ENCODE measurements around the gene WDR37.

Gene WDR37

DNA sequence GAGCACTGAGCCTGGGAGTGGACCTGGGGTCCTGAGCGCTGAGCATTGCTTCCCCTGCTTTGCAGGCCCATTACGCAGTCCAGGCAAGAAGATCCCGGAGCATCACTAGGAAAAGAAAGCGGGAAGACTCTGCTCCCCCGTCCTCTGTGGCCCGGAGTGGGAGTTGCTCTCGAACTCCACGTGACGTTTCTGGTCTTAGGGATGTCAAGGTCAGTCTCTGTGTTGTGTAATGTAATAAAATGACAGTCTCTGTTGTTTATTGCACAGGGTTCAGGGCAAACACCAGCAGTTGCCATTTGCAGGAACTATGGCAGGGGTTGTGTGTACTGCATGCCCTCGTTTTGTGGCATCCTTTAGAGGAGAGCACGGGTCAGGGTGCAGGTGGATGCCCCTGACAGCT is 40.5 kb upstream of the WDR37 start:
- FAIRE-seq (no peak), DNase-seq (ENCODE audit: insufficient read length, low spot score) (no peak)
- TF ChIP-seq, protein P1, sequence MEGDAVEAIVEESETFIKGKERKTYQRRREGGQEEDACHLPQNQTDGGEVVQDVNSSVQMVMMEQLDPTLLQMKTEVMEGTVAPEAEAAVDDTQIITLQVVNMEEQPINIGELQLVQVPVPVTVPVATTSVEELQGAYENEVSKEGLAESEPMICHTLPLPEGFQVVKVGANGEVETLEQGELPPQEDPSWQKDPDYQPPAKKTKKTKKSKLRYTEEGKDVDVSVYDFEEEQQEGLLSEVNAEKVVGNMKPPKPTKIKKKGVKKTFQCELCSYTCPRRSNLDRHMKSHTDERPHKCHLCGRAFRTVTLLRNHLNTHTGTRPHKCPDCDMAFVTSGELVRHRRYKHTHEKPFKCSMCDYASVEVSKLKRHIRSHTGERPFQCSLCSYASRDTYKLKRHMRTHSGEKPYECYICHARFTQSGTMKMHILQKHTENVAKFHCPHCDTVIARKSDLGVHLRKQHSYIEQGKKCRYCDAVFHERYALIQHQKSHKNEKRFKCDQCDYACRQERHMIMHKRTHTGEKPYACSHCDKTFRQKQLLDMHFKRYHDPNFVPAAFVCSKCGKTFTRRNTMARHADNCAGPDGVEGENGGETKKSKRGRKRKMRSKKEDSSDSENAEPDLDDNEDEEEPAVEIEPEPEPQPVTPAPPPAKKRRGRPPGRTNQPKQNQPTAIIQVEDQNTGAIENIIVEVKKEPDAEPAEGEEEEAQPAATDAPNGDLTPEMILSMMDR (IDR thresholded peaks at IDR 0.05; ENCODE audit: insufficient read depth, missing control alignments): no peak

DNA sequence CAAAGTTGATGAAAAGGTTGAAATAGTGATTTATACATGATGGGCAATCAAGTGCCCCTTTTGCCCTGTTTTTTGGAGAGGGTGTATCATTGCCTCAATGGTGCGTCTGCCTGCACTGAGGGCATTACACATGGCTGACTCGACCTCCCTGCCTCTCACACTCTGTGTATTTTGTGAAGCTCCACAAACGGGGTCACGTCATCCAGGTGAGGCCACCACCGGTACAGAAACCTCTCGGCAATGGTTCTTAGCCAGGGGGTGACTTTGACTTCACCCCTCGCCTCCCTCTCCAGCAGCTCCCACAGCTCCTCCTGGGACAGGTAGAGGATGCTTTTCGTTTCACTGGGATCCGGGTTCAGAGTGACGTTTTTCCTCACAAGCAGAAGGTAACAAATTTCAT is 36.8 kb upstream of the WDR37 start:
- DNase-seq (ENCODE audit: insufficient read length, low spot score): no peak
- no peak for FAIRE-seq
- TF ChIP-seq, protein P1 (IDR thresholded peaks at IDR 0.05; ENCODE audit: insufficient read depth, missing control alignments): no peak

DNA sequence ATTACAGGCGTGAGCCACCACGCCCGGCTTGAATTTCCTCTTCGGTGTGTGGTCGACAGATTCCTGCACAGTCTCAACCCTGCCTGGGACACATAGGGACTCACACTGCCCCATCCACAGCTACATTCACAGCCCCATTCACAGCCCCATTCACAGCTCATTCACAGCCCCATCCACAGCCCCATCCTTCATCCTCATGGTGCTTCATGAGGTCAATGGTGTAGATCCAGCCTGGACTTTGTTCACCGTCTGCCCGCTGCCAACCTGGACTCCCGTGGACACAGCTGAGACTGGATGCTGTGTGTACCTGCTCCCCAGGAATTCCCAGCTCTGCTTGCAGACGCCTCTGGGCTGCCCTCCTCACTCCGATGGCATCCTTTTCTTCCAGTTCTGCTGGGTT is 35.7 kb upstream of the WDR37 start:
- TF ChIP-seq, protein P1 (IDR thresholded peaks at IDR 0.05; ENCODE audit: insufficient read depth, missing control alignments): no peak

DNA sequence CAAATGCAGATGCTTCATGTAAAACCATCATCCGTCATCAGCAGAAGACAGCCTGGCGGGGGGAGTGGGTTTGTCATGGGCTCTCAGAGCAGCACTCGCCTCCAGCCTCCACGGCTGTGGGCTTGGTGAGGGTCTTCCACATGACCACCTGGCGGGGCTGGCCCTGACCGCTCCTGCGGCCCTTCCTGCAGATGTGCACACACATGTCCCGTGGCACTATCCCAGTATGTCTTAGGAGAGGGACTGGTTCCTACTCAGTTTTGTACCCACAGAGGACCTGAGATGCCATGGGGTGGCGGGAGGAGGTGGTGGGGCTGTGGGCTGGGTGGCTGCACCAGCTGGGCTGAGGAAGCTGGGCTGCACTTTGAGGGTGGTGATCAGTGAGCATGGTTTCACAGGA is 35.2 kb upstream of the WDR37 start:
- TF ChIP-seq, protein P1 (IDR thresholded peaks at IDR 0.05; ENCODE audit: insufficient read depth, missing control alignments): no peak
- FAIRE-seq (no peak), DNase-seq (ENCODE audit: insufficient read length, low spot score) (no peak)

More for the DNA sequence above, 35.7 kb upstream of the WDR37 start:
- no peak for DNase-seq (ENCODE audit: insufficient read length, low spot score)
- FAIRE-seq: no peak

DNA sequence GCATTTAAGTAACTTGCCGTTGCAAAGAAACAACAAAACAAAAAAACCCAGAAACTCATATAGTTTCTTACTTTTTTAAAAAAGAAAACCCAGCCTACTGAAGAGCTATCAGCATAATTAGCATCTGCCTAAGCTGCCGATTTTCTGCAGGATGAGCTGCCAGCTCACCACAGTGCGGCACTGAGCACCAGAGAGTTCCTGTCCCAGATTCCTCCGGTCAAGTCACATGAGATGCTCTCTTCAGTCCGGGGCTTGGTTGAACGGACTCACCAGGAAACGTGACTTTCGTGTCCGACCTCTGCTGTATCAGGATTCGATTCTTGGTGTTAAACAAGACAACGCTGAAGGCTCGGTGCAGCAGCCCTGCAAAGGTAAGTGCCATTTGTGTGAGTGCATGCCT is 33.8 kb upstream of the WDR37 start:
- DNase-seq (ENCODE audit: insufficient read length, low spot score) (no peak), FAIRE-seq (no peak)
- TF ChIP-seq, protein P1 (IDR thresholded peaks at IDR 0.05; ENCODE audit: insufficient read depth, missing control alignments): no peak

DNA sequence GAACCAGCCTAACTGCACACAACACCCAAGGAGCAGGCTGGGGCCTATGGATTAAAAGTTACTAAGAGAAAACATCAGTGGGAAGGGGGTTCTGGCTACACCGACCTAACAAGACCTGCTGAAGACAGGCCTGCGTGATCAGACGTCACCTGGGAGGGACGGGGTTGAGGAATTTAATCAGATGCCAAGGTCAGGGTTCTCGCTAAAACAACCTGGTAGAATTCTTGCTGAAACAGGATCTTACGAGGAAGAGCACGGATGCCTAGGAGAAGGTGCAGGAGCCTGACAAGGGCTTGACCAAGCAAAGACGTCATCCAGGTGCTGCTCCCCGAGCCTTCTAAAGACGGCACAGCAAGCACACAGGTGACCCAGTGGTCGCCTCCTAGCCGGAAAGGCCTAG is 32.1 kb upstream of the WDR37 start:
- FAIRE-seq (no peak), DNase-seq (ENCODE audit: insufficient read length, low spot score) (no peak)
- TF ChIP-seq, protein P1 (IDR thresholded peaks at IDR 0.05; ENCODE audit: insufficient read depth, missing control alignments): no peak

DNA sequence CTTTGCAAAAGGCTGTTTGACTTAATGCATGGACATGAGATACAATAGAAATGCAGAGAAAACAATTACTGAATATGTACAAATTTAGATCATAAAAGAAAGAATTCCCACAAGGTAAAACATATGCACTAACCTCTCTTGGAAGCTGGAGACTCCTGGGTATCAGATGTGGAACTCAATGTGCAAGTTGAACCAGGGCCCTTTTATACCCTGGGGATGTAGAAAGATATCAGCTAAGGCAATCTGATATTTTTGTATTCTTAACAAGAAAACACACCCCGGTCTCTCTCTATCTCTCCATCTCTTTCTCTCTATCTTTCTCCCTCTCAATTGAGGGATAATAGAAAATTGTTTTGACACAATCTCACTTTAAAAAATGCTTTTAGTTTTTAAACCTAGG is 30.5 kb upstream of the WDR37 start, which contains the start of gene IDI2:
Gene IDI2 (minus strand): TSS at position 177 of the 400 bp plus-strand sequence. CDS start 1,136 bp downstream, outside the sequence.
- FAIRE-seq: no peak
- no peak for DNase-seq (ENCODE audit: insufficient read length, low spot score)
- TF ChIP-seq, protein P1 (IDR thresholded peaks at IDR 0.05; ENCODE audit: insufficient read depth, missing control alignments): no peak

All from D721Med (cell line).